ENCODE data around the gene CCNI2.

CCNI2 gene

GRCh38 chr5:132765311-132766019 lies 18.2 kb downstream of the CCNI2 start:
- no peak for DNase-seq (ENCODE audit: low read depth)

- DNase-seq (ENCODE audit: low read depth) = no peak
Measured at GRCh38 chr5:132766020-132766805, 19.0 kb downstream of the CCNI2 start.

GRCh38 chr5:132766806-132767055 lies 19.5 kb downstream of the CCNI2 start:
- DNase-seq (ENCODE audit: low read depth) = no peak

- no peak for DNase-seq (ENCODE audit: low read depth)
Measured at GRCh38 chr5:132767150-132767549, 19.9 kb downstream of the CCNI2 start.

- no peak for DNase-seq (ENCODE audit: low read depth)
Measured at GRCh38 chr5:132768485-132768868, 21.3 kb downstream of the CCNI2 start.

GRCh38 chr5:132770476-132771159 lies 23.4 kb downstream of the CCNI2 start:
- no peak for DNase-seq (ENCODE audit: low read depth)

- DNase-seq (ENCODE audit: low read depth) = no peak
Measured at GRCh38 chr5:132771503-132771998, 24.3 kb downstream of the CCNI2 start.

DNA sequence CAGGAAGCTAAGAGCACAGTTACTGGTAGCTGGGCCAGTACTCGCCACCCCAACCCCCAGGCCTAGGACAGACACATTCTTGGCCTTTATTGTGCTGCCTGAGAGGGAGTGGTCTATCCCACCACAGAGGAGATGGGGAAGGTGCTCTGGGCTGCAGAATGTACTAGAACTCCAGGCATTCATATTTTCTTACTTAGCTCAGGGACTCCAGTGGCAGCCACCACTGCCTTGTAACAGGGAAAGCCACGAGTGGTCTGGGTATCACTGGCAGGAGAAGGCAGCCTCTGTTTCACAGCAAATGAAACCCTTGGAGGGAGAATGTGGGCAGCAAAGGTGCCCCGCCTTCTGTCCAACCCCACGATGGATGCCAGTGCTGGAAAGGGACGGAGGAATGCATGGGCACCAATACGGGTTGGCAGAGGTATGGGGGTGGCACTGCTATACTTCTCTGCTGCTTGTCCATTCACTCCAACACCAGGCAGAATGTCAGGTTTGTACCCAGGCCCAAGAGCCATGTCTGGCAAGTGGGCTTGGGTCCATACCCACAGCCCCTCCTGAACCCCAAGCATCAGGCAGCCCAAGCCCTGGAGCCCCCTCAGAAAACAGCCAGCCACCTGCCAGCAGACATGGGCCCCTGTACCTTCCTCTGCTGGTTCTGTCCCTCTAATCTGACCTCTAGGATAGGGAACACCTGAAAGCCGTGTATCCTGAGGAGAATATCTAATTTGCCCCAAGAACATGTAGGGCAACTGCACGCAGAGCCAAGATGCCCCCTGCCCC lies 25.3 kb downstream of the CCNI2 start:
- DNase-seq (ENCODE audit: low read depth) = no peak

DNA sequence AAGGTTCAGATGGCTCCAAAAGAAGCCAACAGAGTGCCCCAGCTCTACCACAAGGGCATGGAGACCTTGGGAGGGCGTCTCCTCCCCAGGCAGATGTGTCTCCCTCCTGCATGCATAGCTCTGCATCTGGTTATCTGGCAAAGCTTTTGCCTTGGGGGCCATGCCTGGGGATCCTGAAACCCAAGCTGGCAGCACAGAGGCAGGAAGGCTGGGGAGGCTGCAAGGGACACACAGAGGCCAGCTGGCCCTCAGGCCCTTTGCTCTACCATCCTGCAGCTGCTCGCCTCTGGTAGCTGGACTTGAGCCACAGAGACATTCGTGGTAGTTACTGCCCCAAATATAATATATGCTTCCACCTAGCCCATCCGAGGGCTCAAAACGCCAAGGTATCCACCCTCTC lies 25.9 kb downstream of the CCNI2 start:
- no peak for DNase-seq (ENCODE audit: low read depth)

- no peak for DNase-seq (ENCODE audit: low read depth)
Measured at GRCh38 chr5:132773601-132774355, 26.6 kb downstream of the CCNI2 start.

DNA sequence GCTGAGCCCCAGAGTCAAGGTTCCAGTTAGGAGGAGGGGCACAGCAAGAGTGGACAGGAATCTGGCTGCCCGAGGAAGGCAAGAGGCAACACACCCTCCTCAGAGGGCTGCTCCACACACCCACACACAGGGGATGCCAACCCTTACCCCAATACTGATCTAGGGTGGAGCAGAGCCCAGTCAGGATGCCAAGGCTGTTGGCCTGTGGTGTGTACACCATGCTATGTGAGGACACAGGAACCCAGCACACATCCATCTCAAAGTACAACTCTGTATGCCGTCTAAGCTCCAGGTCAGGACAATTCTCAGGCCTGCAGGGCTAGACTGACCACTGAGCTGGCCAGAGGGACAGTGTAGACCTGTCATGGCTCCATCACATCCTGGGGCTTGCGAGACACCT lies 27.2 kb downstream of the CCNI2 start:
- DNase-seq (ENCODE audit: low read depth) = no peak

DNA sequence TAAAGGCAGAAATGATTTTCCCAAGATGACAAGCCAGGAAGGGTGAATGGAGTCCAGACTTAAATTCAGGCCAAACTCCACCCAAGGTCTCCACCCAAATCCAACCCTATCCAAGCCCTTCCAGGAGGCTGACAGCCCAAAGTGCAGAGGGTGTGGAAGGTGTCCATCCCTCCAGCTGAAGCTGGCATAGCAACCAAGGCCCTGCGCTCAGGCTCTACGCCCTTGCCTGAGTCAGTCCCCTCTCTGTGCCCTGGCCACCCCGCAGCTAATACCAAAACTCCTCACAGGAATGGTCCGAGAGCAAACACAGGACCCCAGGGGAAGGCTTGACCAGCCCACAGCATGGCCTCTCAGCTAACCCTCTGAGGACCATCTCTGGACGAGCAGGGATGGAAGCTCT lies 27.7 kb downstream of the CCNI2 start:
- DNase-seq (ENCODE audit: low read depth) = no peak

- DNase-seq (ENCODE audit: low read depth) = no peak
Measured at GRCh38 chr5:132775476-132775961, 28.3 kb downstream of the CCNI2 start.

- no peak for DNase-seq (ENCODE audit: low read depth)
Measured at GRCh38 chr5:132776131-132776937, 29.1 kb downstream of the CCNI2 start.

DNA sequence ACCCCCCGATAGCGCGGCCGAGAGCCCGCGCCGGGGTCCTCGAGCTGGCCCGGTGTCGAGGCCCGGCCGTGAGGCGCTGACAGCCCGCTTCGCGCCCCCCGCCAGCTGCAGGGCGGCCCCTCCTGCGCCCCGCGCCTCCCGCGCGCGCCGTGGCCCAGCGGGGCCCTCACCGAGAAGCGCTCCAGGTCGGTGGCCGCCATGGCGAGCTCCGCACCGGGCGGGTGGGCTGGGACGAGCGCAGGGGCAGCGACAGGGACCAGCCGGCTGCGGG lies 29.6 kb downstream of the CCNI2 start:
- DNase-seq (ENCODE audit: low read depth) = no peak

DNA sequence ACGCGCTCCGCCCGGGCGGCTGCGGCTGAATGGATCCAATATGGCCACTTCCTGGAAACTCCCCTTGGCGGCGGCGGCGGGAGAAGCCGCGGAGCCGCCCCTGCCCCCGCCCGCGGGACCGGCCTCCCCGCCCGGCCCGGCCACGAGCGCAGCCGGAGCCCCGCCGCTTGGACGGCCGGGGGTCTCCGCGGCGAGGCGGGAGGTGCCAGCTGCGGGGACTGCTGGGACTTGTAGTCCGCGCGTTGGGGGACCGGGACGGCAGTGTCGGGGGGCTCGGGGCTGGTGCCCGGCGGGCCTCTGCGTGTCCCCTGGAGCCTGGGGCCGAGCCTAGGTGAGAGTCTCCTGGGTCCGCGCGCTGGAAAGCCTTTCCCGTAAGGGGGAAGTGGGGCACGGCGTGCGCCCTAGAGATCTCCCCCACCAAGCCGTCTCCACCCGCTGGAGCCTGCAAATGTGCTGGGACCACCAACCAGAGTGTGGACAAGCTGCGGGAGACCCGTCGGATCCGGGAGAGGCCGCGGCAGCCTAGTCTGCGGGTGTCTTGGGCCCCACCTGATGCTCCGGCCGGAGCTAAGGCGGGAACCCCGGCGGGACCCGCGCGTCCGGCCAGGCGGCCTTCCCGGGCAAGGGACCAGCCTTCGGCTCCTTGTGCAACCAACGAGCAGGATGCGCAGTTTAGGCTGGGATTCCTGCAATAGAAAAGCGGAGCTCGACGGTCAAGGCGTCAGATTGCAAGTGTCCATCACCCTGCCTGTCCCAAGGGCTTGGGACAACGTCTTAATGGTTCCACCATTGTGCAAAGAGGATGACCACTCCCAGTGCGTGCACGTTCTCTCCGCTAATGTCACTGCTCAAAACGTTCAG lies 30.2 kb downstream of the CCNI2 start, which contains the start of gene SEPTIN8:
Gene SEPTIN8 (minus strand): TSS at position 31 of the 861 bp plus-strand sequence. CDS start 102 bp downstream, outside the sequence.
- no peak for DNase-seq (ENCODE audit: low read depth)

- no peak for DNase-seq (ENCODE audit: low read depth)
Measured at GRCh38 chr5:132778129-132778528, 30.9 kb downstream of the CCNI2 start.

- DNase-seq (ENCODE audit: low read depth) = no peak
Measured at GRCh38 chr5:132778856-132779255, 31.6 kb downstream of the CCNI2 start.

GRCh38 chr5:132779961-132780360 lies 32.7 kb downstream of the CCNI2 start:
- no peak for DNase-seq (ENCODE audit: low read depth)

DNA sequence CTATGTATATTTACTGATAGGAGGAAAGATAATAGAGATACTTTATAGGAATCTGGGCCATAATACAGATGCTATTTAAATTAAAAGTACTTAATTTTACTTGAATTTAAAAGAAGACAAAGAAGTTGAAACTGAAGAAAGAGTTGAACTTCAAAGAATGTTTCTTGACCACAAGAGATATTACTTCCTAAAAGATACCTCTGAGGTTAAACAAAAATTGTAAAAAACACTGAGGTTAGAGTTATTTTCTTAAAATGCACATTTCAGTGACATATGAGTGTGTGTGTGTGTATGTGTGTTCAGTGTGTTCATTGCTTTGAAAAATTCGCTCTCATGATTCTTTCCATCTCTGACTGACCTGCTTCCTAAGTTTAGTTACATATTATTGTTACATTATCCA lies 33.4 kb downstream of the CCNI2 start:
- DNase-seq (ENCODE audit: low read depth) = no peak
